ENCODE measurements around the gene DMD.

DNA sequence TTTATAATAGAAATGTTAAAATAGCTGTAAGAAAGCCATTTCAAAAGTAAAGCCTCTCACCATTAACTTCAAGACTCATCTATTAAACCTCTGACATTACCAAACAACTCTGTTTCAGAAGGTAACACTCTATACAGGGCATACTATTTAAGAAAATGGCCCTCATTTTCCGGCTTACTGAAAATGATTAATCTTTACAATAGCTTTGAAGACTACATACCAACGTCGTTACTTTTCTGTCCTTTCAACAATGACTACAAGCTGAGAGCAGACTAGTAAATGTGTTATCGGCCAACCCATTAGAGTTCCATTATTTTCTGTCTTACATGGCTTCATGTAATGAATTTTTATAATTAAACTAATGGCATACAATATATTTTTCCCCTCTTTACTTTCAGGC, 1545.9 kb downstream of the DMD start:
- TF ChIP-seq RNF2 (IDR thresholded peaks at IDR 0.05; ENCODE audit: borderline replicate concordance, low read depth) = no peak
- no peak for TF ChIP-seq CTCF (IDR thresholded peaks at IDR 0.05)
- TF ChIP-seq RAD21 (conservative IDR thresholded peaks at IDR 0.05 in 1 of 2, IDR thresholded peaks at IDR 0.05 in 1 of 2) = no peak

Data from A549 (cell line).